K562 (cell line): ENCODE data around the gene HMGN1. TPM values are rescaled to one million over a fixed set of nuclear protein-coding genes. Genes with fewer than 3 reads are reported as not detected.

Experiments used
- ASH1L ChIP-seq: fragments of 450-650 bp; IDR thresholded peaks from 2 replicates; pipeline ENCODE4 v1.6.1; 2018; ENCODE audit warnings: borderline replicate concordance, mild to moderate bottlenecking, low read depth; ENCODE audit not compliant: partially characterized antibody
- BRF2 ChIP-seq: IDR thresholded peaks from 3 replicates; pipeline ENCODE4 v1.6.1; 2011; ENCODE audit warnings: borderline replicate concordance, mild to moderate bottlenecking; ENCODE audit not compliant: insufficient read length, insufficient read depth
- CREBBP ChIP-seq: IDR thresholded peaks from one replicate; pipeline ENCODE4 v1.6.1; 2012; ENCODE audit warnings: low read depth, mild to moderate bottlenecking, control low read depth, inconsistent platforms, low read length
- CREM ChIP-seq: IDR thresholded peaks from 2 replicates; pipeline ENCODE4 v1.6.1; 2014; ENCODE audit warnings: antibody characterized with exemption, low read depth
- GABPB2 ChIP-seq: fragments of 250-450 bp; sonication (Bioruptor Pico); conservative IDR thresholded peaks from 2 replicates; pipeline ENCODE4 v1.5.1; 2021; ENCODE audit warnings: mild to moderate bottlenecking
- ILK ChIP-seq: fragments of 450-650 bp; IDR thresholded peaks from 2 replicates; pipeline ENCODE4 v1.6.1; 2016; ENCODE audit warnings: missing genetic modification characterization, low read depth, mild to moderate bottlenecking, missing compliant biosample characterization, moderate library complexity, borderline replicate concordance
- NCOA1 ChIP-seq: fragments of 450-650 bp; IDR thresholded peaks from 2 replicates; pipeline ENCODE4 v1.6.1; 2016; ENCODE audit warnings: low read depth
- NFATC3 ChIP-seq: fragments of 450-650 bp; IDR thresholded peaks from 2 replicates; pipeline ENCODE4 v1.6.1; 2017; ENCODE audit warnings: mild to moderate bottlenecking
- NKRF ChIP-seq: fragments of 450-650 bp; IDR thresholded peaks from 2 replicates; pipeline ENCODE4 v1.6.1; 2016; ENCODE audit warnings: borderline replicate concordance
- NR2C2 ChIP-seq, 2 experiments: fragments of 200-800 bp in 1 of 2; sonication (Bioruptor generic) in 1 of 2; sonication (generic) in 1 of 2; formaldehyde crosslinking in 1 of 2; IDR thresholded peaks; 2 replicates each; pipeline versions ENCODE4 v1.6.1 to v1.8.0; 2016 to 2022; ENCODE audit warnings: mild to moderate bottlenecking in 1 of 2, missing compliant biosample characterization in 1 of 2, missing genetic modification characterization in 1 of 2, missing genetic modification reagents in 1 of 2
- SREBF1 ChIP-seq: fragments of 150-350 bp; IDR thresholded peaks from 2 replicates; pipeline ENCODE4 v1.6.1; 2014; ENCODE audit warnings: antibody characterized with exemption, low read depth, low read length, borderline replicate concordance
- TAF9B ChIP-seq: fragments of 450-650 bp; IDR thresholded peaks from 2 replicates; pipeline ENCODE4 v1.6.1; 2018; ENCODE audit warnings: mild to moderate bottlenecking; ENCODE audit not compliant: partially characterized antibody
- TARDBP ChIP-seq: fragments of 450-650 bp; IDR thresholded peaks from 2 replicates; pipeline ENCODE4 v1.6.1; 2016
- THRB ChIP-seq: fragments of 450-650 bp; formaldehyde crosslinking; conservative IDR thresholded peaks from 2 replicates; pipeline ENCODE4 v1.4.0; 2022; ENCODE audit warnings: mild to moderate bottlenecking, missing genetic modification characterization
- ZFPM2 ChIP-seq: fragments of 250-450 bp; sonication (Bioruptor Pico); IDR thresholded peaks from 2 replicates; pipeline ENCODE4 v1.5.1; 2022; ENCODE audit warnings: mild to moderate bottlenecking
- ZNF121 ChIP-seq: sonication (generic); formaldehyde crosslinking; conservative IDR thresholded peaks from 2 replicates; pipeline ENCODE4 v1.8.0; 2022; ENCODE audit warnings: missing genetic modification reagents
- ZNF384 ChIP-seq: IDR thresholded peaks from 2 replicates; pipeline ENCODE4 v1.6.1; 2012; ENCODE audit warnings: low read depth, low read length, improper control_type of control experiment
- ZNF445 ChIP-seq: fragments of 250-450 bp; sonication (Bioruptor Pico); IDR thresholded peaks from 2 replicates; pipeline ENCODE4 v1.4.0; 2020; ENCODE audit warnings: low read depth, mild to moderate bottlenecking, moderate library complexity
- ZNF518B ChIP-seq: fragments of 250-450 bp; sonication (Bioruptor Pico); IDR thresholded peaks from 2 replicates; pipeline ENCODE4 v1.5.0; 2021; ENCODE audit warnings: mild to moderate bottlenecking, moderate library complexity
- polyA plus RNA-seq, 8 experiments: library from polyadenylated mRNA; depleted of rRNA in 4 of 8; stranded (reverse) in 5 of 8; unstranded in 3 of 8; fragments of >200 nt; fragmentation: Nextera tagmentation in 2 of 8; fragmentation: Illumina TruSeq in 1 of 8; extraction: Ambion mirVana in 2 of 8; extraction: Trizol in 1 of 8; gene quantifications; 2 replicates each; pipeline versions ENCODE4 v1.2.1 to v1.2.3, GENCODE V29; 2011 to 2014; ENCODE audit warnings: inconsistent platforms in 1 of 8, missing spikeins in 1 of 8
- total RNA-seq, 7 experiments: library from RNA; depleted of rRNA in 6 of 7; stranded (reverse); fragments of >200 nt in 6 of 7; fragmentation: Illumina TruSeq in 2 of 7; extraction: Trizol in 2 of 7; gene quantifications; 2 replicates each; pipeline versions ENCODE4 v1.2.1 to v1.2.3, GENCODE V29; 2011 to 2021; ENCODE audit warnings: low replicate concordance in 1 of 7

HMGN1 gene
- total and polyA plus RNA-seq, 9 of the 15 experiments (the other 6 are each of a cell fraction or from before 2014, with no cell fraction given) = 124 to 626 (median 498) TPM

- peak; percentile 41; the same call in 1 of the 2 replicates for TF ChIP-seq ZNF518B (CRISPR knock-in tag)
- TF ChIP-seq NFATC3 = no peak
- TF ChIP-seq ASH1L = peak; percentile 14
- TF ChIP-seq GABPB2 (CRISPR knock-in tag) = peak; percentile 8; the same call in 1 of the 2 replicates
- no peak for TF ChIP-seq ILK (tag)
- peak; percentile 79 for TF ChIP-seq TAF9B
- TF ChIP-seq SREBF1 = no peak
- TF ChIP-seq ZNF445 (CRISPR knock-in tag) = no peak
- 0 out of 2 replicates have a peak, but pooled peaks have one; percentile 60 for TF ChIP-seq THRB
- no peak for TF ChIP-seq NR2C2 (CRISPR knock-in tag; IDR thresholded peaks at IDR 0.05)
- peak; percentile 44; the same call in 1 of the 2 replicates for TF ChIP-seq NR2C2 (tag; IDR thresholded peaks at IDR 0.05)
- TF ChIP-seq NCOA1 = 0 out of 2 replicates have a peak, but pooled peaks have one; percentile 46
- TF ChIP-seq TARDBP = peak; percentile 77; the same call in 1 of the 2 replicates
- 0 out of 2 replicates have a peak, but pooled peaks have one; percentile 2 for TF ChIP-seq ZNF384
- no peak for TF ChIP-seq CREBBP
- peak; percentile 86 for TF ChIP-seq NKRF
- TF ChIP-seq CREM = peak; percentile 96
- TF ChIP-seq ZFPM2 (CRISPR knock-in tag) = no peak
- TF ChIP-seq ZNF121 = peak; percentile 87
- TF ChIP-seq BRF2 = no peak
Measured at GRCh38 chr21:39349211-39350093, 564 bp upstream of the HMGN1 start (continued).
